Transverse colon (tissue), 4 donors: ENCODE results near the gene RGMA. TPM values are rescaled to one million over a fixed set of nuclear protein-coding genes. Genes with fewer than 3 reads are reported as not detected.
A peak's percentile ranks its signal among the peaks of the same experiment; 100 is the strongest.

Source experiments
- DNase-seq: peaks from one replicate; pipeline ENCODE4 v3.0.0-alpha.2; 2019
- H3K27ac ChIP-seq, 4 donors: fragments of 200-600 bp; sonication (generic); 2 replicates each; pipeline ENCODE4 v1.5.1; 2016 to 2018; ENCODE audit warnings: inconsistent platforms in 4 of 4
- H3K27me3 ChIP-seq: fragments of 200-600 bp; sonication (generic); 2 replicates; pipeline ENCODE4 v1.5.1; 2017; ENCODE audit warnings: inconsistent platforms
- H3K36me3 ChIP-seq, 4 donors: fragments of 200-600 bp; sonication (generic); 2 replicates each; pipeline ENCODE4 v1.5.1; 2017 to 2019; ENCODE audit warnings: inconsistent platforms in 4 of 4
- H3K4me1 ChIP-seq, 4 donors: fragments of 200-600 bp; sonication (generic); 2 replicates each; pipeline ENCODE4 v1.5.1; 2017 to 2020; ENCODE audit warnings: inconsistent platforms in 4 of 4
- H3K4me3 ChIP-seq, 4 donors: fragments of 200-600 bp; sonication (generic); 1 replicate in 1 of 4; 2 replicates in 3 of 4; pipeline versions ENCODE4 v1.5.1 to v1.6.1; 2017 to 2019; ENCODE audit warnings: inconsistent platforms in 4 of 4
- H3K9me3 ChIP-seq, 2 donors: fragments of 200-600 bp; sonication (generic); 2 replicates each; pipeline ENCODE4 v1.5.1; 2017 to 2019; ENCODE audit warnings: inconsistent platforms in 2 of 2
- CTCF ChIP-seq, 5 experiments: fragments of 200-600 bp in 3 of 5; fragments of 450-650 bp in 2 of 5; sonication (generic) in 3 of 5; IDR thresholded peaks; 1 replicate in 2 of 5; 2 replicates in 3 of 5; pipeline ENCODE4 v1.5.1; 2016 to 2017; ENCODE audit warnings: antibody characterized with exemption in 5 of 5, inconsistent platforms in 3 of 5, mild to moderate bottlenecking in 2 of 5, moderate library complexity in 1 of 5
- EP300 ChIP-seq: sonication (generic); formaldehyde crosslinking; IDR thresholded peaks from one replicate; pipeline ENCODE4 v1.6.1; 2017; ENCODE audit warnings: antibody characterized with exemption, low read depth
- POLR2A ChIP-seq: fragments of 450-650 bp; IDR thresholded peaks from one replicate; pipeline ENCODE4 v1.6.1; 2016; ENCODE audit warnings: antibody characterized with exemption, mild to moderate bottlenecking, moderate library complexity
- POLR2AphosphoS5 ChIP-seq, 3 donors: sonication (generic); formaldehyde crosslinking; IDR thresholded peaks; one replicate each; pipeline ENCODE4 v1.6.1; 2016; ENCODE audit warnings: antibody characterized with exemption in 3 of 3
- WGBS, 2 donors: methylation state at CpG; one replicate each; pipeline ENCODE4 v1.1.5; 2018; ENCODE audit warnings: low coverage in 1 of 2; 5-methylcytosine and 5-hydroxymethylcytosine counted together
- in situ Hi-C, 4 donors: fragments of 200-750 bp; cut with MboI; loops; one replicate each; pipeline versions ENCODE4 v1.15.0 to v1.15.1; 2017; ENCODE audit warnings: low sequenced_read_pairs in 3 of 4, low pct_ligation_motif_present in 1 of 4, low pct_unique_long_range_greater_than_20kb in 1 of 4
- intact Hi-C: fragments of 100-400 bp; cut with DNase I; formaldehyde crosslinking; loops from one replicate; pipeline ENCODE4 v1.15.1; 2023; ENCODE audit warnings: low total_unique reads
- total RNA-seq, 4 donors: library from RNA; depleted of rRNA; stranded (reverse); fragments of >200 nt; gene quantifications; one replicate each; pipeline ENCODE4 v1.1.0, GENCODE V29; 2016

RGMA gene
- total RNA-seq, 4 donors from 2014 or later: 8.6 to 53.3 (median 20.6) TPM

DNA sequence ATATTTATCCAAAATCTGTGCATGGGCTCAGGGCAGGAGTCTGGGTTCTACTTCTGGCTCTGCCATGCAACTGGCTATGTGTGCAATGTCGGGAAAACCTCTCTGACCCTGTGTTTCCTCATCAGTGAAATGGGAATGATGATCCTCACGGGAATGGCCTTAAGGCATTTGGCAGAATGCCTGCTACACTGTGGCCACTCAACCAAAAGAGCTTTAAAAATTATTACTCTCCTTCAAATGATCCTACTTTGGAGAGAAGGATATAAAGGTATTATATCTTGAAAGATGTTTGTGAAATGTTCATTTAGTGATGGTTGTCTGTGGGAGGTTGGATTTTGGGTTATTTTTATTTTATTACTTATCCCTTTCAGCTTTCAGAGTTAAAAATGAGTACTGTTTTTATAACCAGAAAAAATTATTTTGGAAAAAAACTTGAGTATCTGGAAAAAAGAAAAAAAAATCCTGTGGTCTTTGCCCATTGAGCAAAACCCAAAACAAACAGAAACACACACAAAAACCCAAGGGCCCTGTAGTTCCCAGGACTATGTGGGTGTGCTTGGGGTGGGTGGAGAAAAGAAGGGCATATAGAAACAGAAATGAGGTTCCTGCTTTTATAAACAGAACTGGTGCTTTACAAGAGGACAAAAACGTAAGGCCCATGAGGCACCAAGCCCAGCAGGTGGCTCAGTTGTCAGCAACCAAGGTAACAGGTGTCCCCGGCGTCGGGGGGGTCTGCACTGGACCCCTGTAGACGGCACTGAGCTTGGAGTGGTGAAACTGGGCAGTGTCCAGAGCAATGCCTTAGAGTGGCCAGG is 22.0 kb downstream of the RGMA start:
- in situ Hi-C loops (no loop called here), intact Hi-C loops (loop anchor here (10.0 kb wide), 1 partner anchor 1388 kb away; no protein-coding TSS in a partner anchor)
- Histone ChIP-seq H3K27ac (peak overlapping the region; percentile 76 to 96 (median 89)), H3K4me1 (peaks cover 5 to 39% (median 16%) of the 10 kb centered on the region in 4 donors), H3K27me3 (peaks cover 23% of the 10 kb centered on the region), H3K9me3 (no peaks in the 10 kb centered on the region), H3K36me3 (no peaks in the 10 kb centered on the region), H3K4me3 (no peak overlapping the region)
- DNase-seq: no peak
- TF ChIP-seq POLR2A: no peak
- TF ChIP-seq EP300: peak; percentile 42
- no peak for TF ChIP-seq CTCF (IDR thresholded peaks at IDR 0.05)
- peak in 2 of 3 donors; percentile 46 to 57 for TF ChIP-seq POLR2AphosphoS5 (IDR thresholded peaks at IDR 0.05)
- 30 to 48% methylated on average over 1 to 7 of the region's 7 CpGs for WGBS, 2 donors

DNA sequence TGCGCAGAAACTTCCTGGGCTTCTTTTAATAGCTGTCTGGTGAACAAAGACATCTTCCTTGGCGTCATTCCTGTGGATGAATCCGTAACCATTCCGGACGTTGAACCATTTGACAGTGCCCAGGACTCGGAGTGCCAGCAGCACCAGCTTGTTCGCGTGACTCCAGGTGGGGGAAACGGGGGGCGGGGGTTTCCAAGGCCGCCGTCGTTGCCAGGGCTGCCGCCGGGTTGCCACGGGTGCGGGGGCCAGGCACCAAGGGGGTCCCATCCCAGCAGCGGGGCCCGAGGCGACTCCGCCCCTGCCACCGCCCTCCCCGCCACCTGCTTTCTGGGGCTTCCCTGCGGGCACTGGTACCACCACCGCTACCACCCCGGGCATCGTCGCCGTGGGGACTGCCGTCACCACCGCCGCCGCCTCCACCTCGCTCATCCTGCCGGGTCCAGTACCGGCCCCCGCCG is 22.8 kb downstream of the RGMA start:
- no peak for DNase-seq
- in situ Hi-C loops (no loop called here), intact Hi-C loops (loop anchor here (10.0 kb wide), 1 partner anchor 1389 kb away; no protein-coding TSS in a partner anchor)
- H3K27ac ChIP-seq: peak overlapping the region; percentile 76 to 96 (median 89)
- no peaks in the 10 kb centered on the region for H3K9me3 ChIP-seq
- TF ChIP-seq POLR2AphosphoS5 (IDR thresholded peaks at IDR 0.05) (peak; percentile 37 to 77 (median 38)), EP300 (peak; percentile 93), POLR2A (no peak)
- H3K4me3 ChIP-seq: no peak overlapping the region
- H3K27me3 ChIP-seq: peaks cover 15% of the 10 kb centered on the region
- H3K4me1 ChIP-seq: peaks cover 9 to 44% (median 18%) of the 10 kb centered on the region in 4 donors
- no peaks in the 10 kb centered on the region for H3K36me3 ChIP-seq
- 94% methylated on average over 37 of the region's 38 CpGs; no CpG with 5 or more reads in 1 of the 2 donors for WGBS, 2 donors

DNA sequence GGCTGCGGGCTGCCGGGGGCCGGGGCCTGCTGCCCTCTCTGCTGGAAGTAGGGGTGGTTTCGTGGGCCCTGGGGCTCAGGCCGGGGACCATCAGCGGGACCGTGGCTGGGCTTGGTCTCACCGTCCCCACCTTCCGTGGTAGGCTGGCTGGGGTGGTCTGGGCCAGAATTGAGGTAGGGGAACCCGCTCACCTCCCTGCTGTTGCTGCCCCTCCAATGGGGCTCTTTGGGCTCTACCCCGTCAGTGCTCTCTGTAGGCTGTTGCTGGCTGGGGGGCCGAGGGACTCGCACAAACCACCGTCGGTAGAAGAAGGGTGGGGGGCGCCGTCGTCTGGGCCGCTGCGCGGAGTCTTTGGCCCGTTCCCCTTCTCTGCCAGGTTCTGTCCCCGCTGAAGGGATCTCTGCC is 23.4 kb downstream of the RGMA start:
- no peaks in the 10 kb centered on the region for H3K9me3 ChIP-seq
- peaks cover 11 to 50% (median 21%) of the 10 kb centered on the region in 4 donors for H3K4me1 ChIP-seq
- intact Hi-C loops: loop anchor here (10.0 kb wide), 1 partner anchor 1389 kb away; no protein-coding TSS in a partner anchor
- TF ChIP-seq EP300 (no peak), POLR2A (no peak), POLR2AphosphoS5 (IDR thresholded peaks at IDR 0.05) (no peak), CTCF (IDR thresholded peaks at IDR 0.05) (no peak)
- H3K27ac ChIP-seq: peak overlapping the region; percentile 76 to 96 (median 89)
- no peak overlapping the region for H3K4me3 ChIP-seq
- no peak for DNase-seq
- peaks cover 9% of the 10 kb centered on the region for H3K27me3 ChIP-seq
- WGBS, 2 donors: 93% methylated on average over 22 of the region's 23 CpGs; no CpG with 5 or more reads in 1 of the 2 donors
- H3K36me3 ChIP-seq: no peaks in the 10 kb centered on the region
- in situ Hi-C loops: no loop called here

DNA sequence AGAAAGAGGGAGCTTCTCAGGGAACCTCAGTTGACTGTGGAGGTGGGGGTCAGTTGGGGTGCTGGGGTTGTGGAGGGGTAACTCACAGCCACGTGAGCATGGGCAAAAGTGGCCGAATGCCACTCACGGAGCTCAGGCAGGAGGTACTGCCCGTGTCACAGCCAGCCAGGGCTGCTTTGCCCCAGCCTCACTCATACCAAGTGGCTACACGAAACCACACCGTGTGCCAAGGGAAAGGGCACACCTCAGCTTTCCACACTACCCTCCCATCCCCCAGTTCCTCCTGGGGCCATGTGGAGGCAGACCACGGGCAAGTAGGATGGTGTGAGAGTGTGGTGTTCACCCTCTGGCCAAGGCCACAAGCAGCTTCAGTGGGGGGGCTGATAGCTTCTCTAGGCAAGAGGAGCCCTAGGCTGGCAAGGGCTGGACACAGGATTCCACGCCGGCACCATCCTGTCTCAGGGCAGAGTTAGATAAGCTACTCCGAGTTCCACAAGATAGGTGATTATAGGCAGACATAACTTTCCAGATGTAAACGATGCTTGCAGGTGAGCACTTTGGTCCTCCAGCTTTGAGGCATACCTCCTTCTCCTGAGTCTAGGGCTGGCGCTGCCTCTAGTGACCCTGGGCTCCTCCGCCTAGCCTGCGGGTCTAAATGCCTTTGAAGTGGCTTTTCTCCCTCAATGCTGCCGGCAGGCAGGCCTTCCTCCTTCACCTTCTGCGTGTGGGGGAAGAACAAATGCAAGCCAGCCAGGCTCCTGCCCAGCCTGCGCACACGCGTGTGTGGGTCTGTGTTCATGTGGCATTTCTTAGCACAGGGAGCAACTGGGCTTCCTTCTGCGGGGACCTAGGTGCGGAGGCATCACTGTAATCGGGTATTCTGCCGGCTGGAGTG is 25.0 kb downstream of the RGMA start:
- DNase-seq: no peak
- intact Hi-C loops: loop anchor here (10.0 kb wide), 1 partner anchor 1391 kb away; no protein-coding TSS in a partner anchor
- WGBS, 2 donors: 64% methylated on average over 23 of the region's 23 CpGs; no CpG with 5 or more reads in 1 of the 2 donors
- H3K9me3 ChIP-seq: no peaks in the 10 kb centered on the region
- peaks cover 13 to 65% (median 23%) of the 10 kb centered on the region in 4 donors for H3K4me1 ChIP-seq
- in situ Hi-C loops: no loop called here
- TF ChIP-seq CTCF (IDR thresholded peaks at IDR 0.05) (no peak), POLR2AphosphoS5 (IDR thresholded peaks at IDR 0.05) (no peak), POLR2A (no peak), EP300 (no peak)
- H3K27ac ChIP-seq: peak overlapping the region; percentile 53 to 96 (median 78)
- no peaks in the 10 kb centered on the region for H3K27me3 ChIP-seq
- no peaks in the 10 kb centered on the region for H3K36me3 ChIP-seq
- no peak overlapping the region for H3K4me3 ChIP-seq
